Uterus (tissue), 4 donors: ENCODE measurements around the gene SKAP1. TPM values are rescaled to one million over a fixed set of nuclear protein-coding genes. Genes with fewer than 3 reads are reported as not detected.

Source experiments
- DNase-seq, 2 donors: peaks; one replicate each; pipeline ENCODE4 v3.0.0-alpha.2; 2019 to 2020
- H3K27ac ChIP-seq, 2 donors: fragments of 200-600 bp; sonication (generic); 1 replicate in 1 of 2; 2 replicates in 1 of 2; pipeline ENCODE4 v1.5.1; 2016 to 2018
- H3K27me3 ChIP-seq, 2 donors: fragments of 200-600 bp; sonication (generic); one replicate each; pipeline ENCODE4 v1.5.1; 2018 to 2019; ENCODE audit warnings: control low read depth in 1 of 2
- H3K36me3 ChIP-seq, 2 donors: fragments of 200-600 bp; sonication (generic); one replicate each; pipeline ENCODE4 v1.5.1; 2019; ENCODE audit warnings: control low read depth in 1 of 2
- H3K4me1 ChIP-seq, 2 donors: fragments of 200-600 bp; sonication (generic); one replicate each; pipeline ENCODE4 v1.5.1; 2018 to 2019; ENCODE audit warnings: control low read depth in 1 of 2
- H3K4me3 ChIP-seq, 2 donors: fragments of 200-600 bp; sonication (generic); 1 replicate in 1 of 2; 2 replicates in 1 of 2; pipeline ENCODE4 v1.5.1; 2018 to 2019; ENCODE audit warnings: mild to moderate bottlenecking in 1 of 2
- H3K9me3 ChIP-seq, 2 donors: fragments of 200-600 bp; sonication (generic); one replicate each; pipeline ENCODE4 v1.5.1; 2019; ENCODE audit warnings: control low read depth in 1 of 2
- CTCF ChIP-seq, 4 experiments: fragments of 200-600 bp in 2 of 4; fragments of 450-650 bp in 2 of 4; sonication (generic) in 2 of 4; IDR thresholded peaks; one replicate each; pipeline ENCODE4 v1.5.1; 2016 to 2019; ENCODE audit warnings: antibody characterized with exemption in 4 of 4, mild to moderate bottlenecking in 2 of 4, moderate library complexity in 1 of 4
- POLR2A ChIP-seq, 2 donors: fragments of 450-650 bp; IDR thresholded peaks; one replicate each; pipeline ENCODE4 v1.6.1; 2016; ENCODE audit warnings: antibody characterized with exemption in 2 of 2, mild to moderate bottlenecking in 1 of 2, moderate library complexity in 1 of 2
- intact Hi-C: fragments of 100-400 bp; cut with DNase I; formaldehyde crosslinking; loops from one replicate; pipeline ENCODE4 v1.15.1; 2023; ENCODE audit warnings: low total_unique reads
- total RNA-seq, 4 donors: library from RNA; depleted of rRNA in 3 of 4; stranded (reverse); fragments of >200 nt in 3 of 4; gene quantifications; one replicate each; pipeline versions ENCODE4 v1.1.0 to v1.2.4, GENCODE V29; 2014 to 2023
- donor health status: DM: yes; HTN: yes; CAD: no.

The SKAP1 gene
- total RNA-seq, 4 donors from 2014 or later = 0.51 to 2.4 (median 1.9) TPM; not detected in 1

- Histone ChIP-seq H3K4me3 (no peak overlapping the region), H3K27ac (no peak overlapping the region), H3K27me3 (no peaks in the 10 kb centered on the region), H3K36me3 (no peaks in the 10 kb centered on the region), H3K4me1 (no peaks in the 10 kb centered on the region), H3K9me3 (no peaks in the 10 kb centered on the region)
- no peak for DNase-seq
- TF ChIP-seq POLR2A (IDR thresholded peaks at IDR 0.05) (no peak), CTCF (IDR thresholded peaks at IDR 0.05) (no peak)
- intact Hi-C loops = no loop called here
Measured at GRCh38 chr17:48378708-48379392, 51.2 kb downstream of the SKAP1 start.

GRCh38 chr17:48378238-48378637 is 51.8 kb downstream of the SKAP1 start:
- H3K36me3 ChIP-seq = no peaks in the 10 kb centered on the region
- H3K4me3 ChIP-seq = no peak overlapping the region
- TF ChIP-seq CTCF (IDR thresholded peaks at IDR 0.05) = no peak
- no peak for TF ChIP-seq POLR2A (IDR thresholded peaks at IDR 0.05)
- intact Hi-C loops = no loop called here
- H3K27ac ChIP-seq = no peak overlapping the region
- DNase-seq = no peak
- H3K9me3 ChIP-seq = no peaks in the 10 kb centered on the region
- H3K27me3 ChIP-seq = no peaks in the 10 kb centered on the region
- no peaks in the 10 kb centered on the region for H3K4me1 ChIP-seq

GRCh38 chr17:48376682-48377325 is 53.2 kb downstream of the SKAP1 start:
- H3K27me3 ChIP-seq = no peaks in the 10 kb centered on the region
- no peaks in the 10 kb centered on the region for H3K4me1 ChIP-seq
- TF ChIP-seq POLR2A (IDR thresholded peaks at IDR 0.05) (no peak), CTCF (IDR thresholded peaks at IDR 0.05) (no peak)
- no peaks in the 10 kb centered on the region for H3K36me3 ChIP-seq
- no peak for DNase-seq
- H3K4me3 ChIP-seq = no peak overlapping the region
- no peaks in the 10 kb centered on the region for H3K9me3 ChIP-seq
- H3K27ac ChIP-seq = no peak overlapping the region
- intact Hi-C loops = no loop called here

GRCh38 chr17:48375356-48375755 is 54.7 kb downstream of the SKAP1 start:
- no peaks in the 10 kb centered on the region for H3K27me3 ChIP-seq
- no peaks in the 10 kb centered on the region for H3K36me3 ChIP-seq
- H3K4me1 ChIP-seq = no peaks in the 10 kb centered on the region
- no peak for DNase-seq
- no peaks in the 10 kb centered on the region for H3K9me3 ChIP-seq
- TF ChIP-seq POLR2A (IDR thresholded peaks at IDR 0.05) = no peak
- TF ChIP-seq CTCF (IDR thresholded peaks at IDR 0.05) = no peak
- intact Hi-C loops = no loop called here
- H3K27ac ChIP-seq = no peak overlapping the region
- no peak overlapping the region for H3K4me3 ChIP-seq

GRCh38 chr17:48374650-48375230 is 55.3 kb downstream of the SKAP1 start:
- Histone ChIP-seq H3K36me3 (no peaks in the 10 kb centered on the region), H3K9me3 (no peaks in the 10 kb centered on the region)

More at GRCh38 chr17:48374650-48375230, 55.3 kb downstream of the SKAP1 start:
- TF ChIP-seq POLR2A (IDR thresholded peaks at IDR 0.05) = no peak
- TF ChIP-seq CTCF (IDR thresholded peaks at IDR 0.05) = peak in 3 of 4 experiments; percentile 15 to 31 (median 27)
- Histone ChIP-seq H3K4me3 (no peak overlapping the region), H3K4me1 (no peaks in the 10 kb centered on the region), H3K27me3 (no peaks in the 10 kb centered on the region), H3K27ac (no peak overlapping the region)
- intact Hi-C loops = no loop called here
- DNase-seq = no peak
